IMR-90 (cell line): ENCODE measurements around the gene WDR37. TPM values are rescaled to one million over a fixed set of nuclear protein-coding genes. Genes with fewer than 3 reads are reported as not detected.

Experiments used
- polyA plus RNA-seq, 3 experiments: library from polyadenylated mRNA; depleted of rRNA; stranded (reverse); fragments of >200 nt; gene quantifications; 2 replicates each; pipeline ENCODE4 v1.2.3, GENCODE V29; 2012; ENCODE audit warnings: low replicate concordance in 1 of 3
- total RNA-seq: library from RNA; depleted of rRNA; stranded (reverse); fragments of >200 nt; gene quantifications from 2 replicates; pipeline ENCODE4 v1.2.3, GENCODE V29; 2012; rRNA removed

The WDR37 gene
- total and polyA plus RNA-seq, 2 of the 4 experiments (the other 2 are of a cell fraction) = 12.7 to 14.5 TPM

Other genes starting within 250 kb of the WDR37 start
- gene LARP4B, start 124.7 kb upstream of the WDR37 start, total RNA-seq = 25.5 and 30.8 TPM in 2 replicates
- gene LARP4B, start 124.7 kb upstream of the WDR37 start, polyA plus RNA-seq (2012; rRNA removed) = 22.1 and 24.3 TPM in 2 replicates
- gene GTPBP4, start 68.0 kb upstream of the WDR37 start, total RNA-seq = 46.2 and 71.7 TPM in 2 replicates
- 43.6 and 48.6 TPM in 2 replicates for gene GTPBP4, start 68.0 kb upstream of the WDR37 start, polyA plus RNA-seq (2012; rRNA removed)
- gene IDI2, start 30.5 kb upstream of the WDR37 start, total RNA-seq = not detected in 2 replicates
- not detected in 2 replicates for gene IDI2, start 30.5 kb upstream of the WDR37 start, polyA plus RNA-seq (2012; rRNA removed)
- gene IDI1, start 7.3 kb upstream of the WDR37 start, total RNA-seq = 27.4 and 45.8 TPM in 2 replicates
- gene IDI1, start 7.3 kb upstream of the WDR37 start, polyA plus RNA-seq (2012; rRNA removed) = 23.9 and 27.3 TPM in 2 replicates